ENCODE results near the gene C19orf73.
"Not testable (repeated sequence)": the region's sequence is repeated elsewhere in the genome, so short reads cannot be mapped to it uniquely, and the experiment has no call there.

Gene C19orf73

DNA sequence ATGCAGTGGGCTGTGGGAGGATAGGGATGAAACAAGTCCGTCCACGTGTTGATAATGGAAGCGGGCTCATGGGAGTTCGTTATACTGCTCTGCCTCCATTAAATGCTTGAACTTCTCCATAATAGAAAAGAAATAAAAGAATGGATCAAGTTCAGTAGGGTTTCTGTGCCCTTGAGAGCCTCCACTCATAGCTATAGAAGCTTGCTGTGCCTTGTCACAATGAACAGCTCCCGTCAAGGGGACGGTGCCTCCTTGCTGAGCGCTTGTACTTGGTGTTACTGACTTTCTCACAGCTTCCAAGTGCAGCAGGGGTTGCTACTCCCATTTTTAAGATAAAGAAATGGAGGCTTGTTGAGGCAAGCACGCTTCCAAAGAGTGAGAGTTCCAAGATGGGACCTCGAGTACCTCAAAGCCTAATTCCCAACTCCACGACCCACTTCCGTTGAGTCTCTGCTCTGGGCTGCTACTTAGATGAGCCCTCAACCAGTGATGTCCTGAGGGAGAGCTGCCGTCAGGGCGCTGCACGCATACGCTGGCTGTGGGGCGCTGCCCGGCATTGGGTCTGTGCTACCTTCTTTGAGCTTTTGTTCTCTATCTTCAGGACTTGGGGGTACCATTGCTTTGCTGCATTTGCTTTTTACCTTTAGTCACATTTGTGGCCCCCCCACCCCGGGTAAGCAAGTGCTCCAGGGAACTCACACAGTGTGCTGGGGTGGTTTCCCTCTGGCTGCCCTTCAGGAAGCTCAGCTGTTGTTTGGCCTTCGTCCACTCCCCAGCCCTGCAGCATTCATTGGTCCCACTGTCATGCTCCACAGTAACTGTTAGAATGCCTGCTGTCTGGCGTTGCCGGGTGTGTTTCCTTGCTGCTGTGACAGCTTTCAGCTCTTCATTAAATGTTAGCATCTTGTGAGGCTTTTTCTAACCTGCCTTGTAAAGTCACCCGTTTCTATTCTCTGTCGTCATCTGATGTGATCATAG, 24.1 kb downstream of the C19orf73 start:
- H3K4me3 ChIP-seq (ENCODE audit: low read depth, low read length), result no peak overlapping the region
- H3K4me1 ChIP-seq (ENCODE audit: control insufficient read depth, insufficient read depth, low read length), result peaks cover 5% of the 10 kb centered on the region; the same call in 1 of the 2 replicates
- H3K27ac ChIP-seq (ENCODE audit: low read depth, low read length), result no peak overlapping the region
- H3K27me3 ChIP-seq (ENCODE audit: control insufficient read depth, insufficient read depth, low read length), result no peaks in the 10 kb centered on the region
- no peaks in the 10 kb centered on the region for H3K9me3 ChIP-seq (ENCODE audit: control insufficient read depth, insufficient read depth, low read depth, low read length)
- H3K36me3 ChIP-seq (ENCODE audit: control insufficient read depth, insufficient read depth, low read length), result peaks cover 91% of the 10 kb centered on the region
- H3K9ac ChIP-seq (ENCODE audit: low read length), result no peak overlapping the region

DNA sequence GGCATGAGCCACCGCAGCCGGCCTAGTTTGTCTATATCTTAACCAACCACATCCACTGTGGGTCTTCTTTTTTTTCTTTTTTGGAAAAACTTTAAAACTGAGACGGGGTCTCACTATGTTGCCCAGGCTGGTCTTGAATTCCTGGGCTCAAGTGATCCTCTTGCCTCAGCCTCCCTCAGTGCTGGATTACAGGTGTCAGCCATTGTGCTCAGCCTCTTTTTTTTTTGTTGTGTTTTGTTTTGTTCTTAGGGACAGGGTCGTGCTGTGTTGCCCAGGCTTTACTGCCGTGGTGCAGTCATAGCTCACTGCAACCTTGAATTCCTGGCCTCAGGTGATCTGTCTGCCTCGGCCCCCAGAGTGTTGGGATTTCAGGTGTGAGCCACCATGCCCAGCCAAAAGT, 26.3 kb downstream of the C19orf73 start:
- Histone ChIP-seq H3K27ac (ENCODE audit: low read depth, low read length) (no peak overlapping the region), H3K4me1 (ENCODE audit: control insufficient read depth, insufficient read depth, low read length) (peaks cover 5% of the 10 kb centered on the region; the same call in 1 of the 2 replicates), H3K9ac (ENCODE audit: low read length) (no peak overlapping the region), H3K4me3 (ENCODE audit: low read depth, low read length) (no peak overlapping the region), H3K27me3 (ENCODE audit: control insufficient read depth, insufficient read depth, low read length) (no peaks in the 10 kb centered on the region), H3K9me3 (ENCODE audit: control insufficient read depth, insufficient read depth, low read depth, low read length) (no peaks in the 10 kb centered on the region), H3K36me3 (ENCODE audit: control insufficient read depth, insufficient read depth, low read length) (peaks cover 85% of the 10 kb centered on the region)

DNA sequence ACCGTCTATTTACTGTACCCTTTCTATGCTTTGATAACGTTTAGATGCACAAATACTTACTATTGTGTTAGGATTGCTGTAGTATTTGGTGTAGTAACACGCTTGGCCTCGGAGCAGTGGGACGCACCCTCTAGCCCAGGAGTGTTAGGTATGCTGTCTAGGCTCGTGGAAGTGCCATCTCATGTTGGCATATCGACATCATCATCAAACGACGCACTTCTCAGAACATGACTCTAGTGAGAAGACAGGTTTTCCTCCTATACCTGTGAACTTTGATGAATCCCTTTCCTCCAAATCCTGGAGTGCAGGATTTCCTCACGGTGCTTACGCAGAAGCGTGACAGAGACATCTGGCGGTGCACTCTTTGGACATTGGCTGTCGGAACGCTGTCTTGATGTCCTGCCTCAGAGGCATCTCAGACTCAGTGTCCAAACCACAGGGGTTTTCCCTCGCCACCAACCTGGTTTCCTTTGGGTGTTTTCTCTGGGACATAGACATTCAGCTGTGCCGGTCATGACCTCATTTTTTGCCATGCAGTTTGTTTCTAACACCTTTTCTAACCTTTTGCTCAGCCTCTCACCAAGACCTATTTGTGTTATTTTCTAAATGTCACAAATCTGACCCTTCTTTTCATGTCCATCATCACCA, 27.4 kb downstream of the C19orf73 start:
- Histone ChIP-seq H3K27me3 (ENCODE audit: control insufficient read depth, insufficient read depth, low read length) (no peaks in the 10 kb centered on the region), H3K36me3 (ENCODE audit: control insufficient read depth, insufficient read depth, low read length) (peaks cover 84% of the 10 kb centered on the region), H3K4me1 (ENCODE audit: control insufficient read depth, insufficient read depth, low read length) (peaks cover 1% of the 10 kb centered on the region), H3K9ac (ENCODE audit: low read length) (no peak overlapping the region), H3K4me3 (ENCODE audit: low read depth, low read length) (no peak overlapping the region), H3K9me3 (ENCODE audit: control insufficient read depth, insufficient read depth, low read depth, low read length) (no peaks in the 10 kb centered on the region), H3K27ac (ENCODE audit: low read depth, low read length) (no peak overlapping the region)

DNA sequence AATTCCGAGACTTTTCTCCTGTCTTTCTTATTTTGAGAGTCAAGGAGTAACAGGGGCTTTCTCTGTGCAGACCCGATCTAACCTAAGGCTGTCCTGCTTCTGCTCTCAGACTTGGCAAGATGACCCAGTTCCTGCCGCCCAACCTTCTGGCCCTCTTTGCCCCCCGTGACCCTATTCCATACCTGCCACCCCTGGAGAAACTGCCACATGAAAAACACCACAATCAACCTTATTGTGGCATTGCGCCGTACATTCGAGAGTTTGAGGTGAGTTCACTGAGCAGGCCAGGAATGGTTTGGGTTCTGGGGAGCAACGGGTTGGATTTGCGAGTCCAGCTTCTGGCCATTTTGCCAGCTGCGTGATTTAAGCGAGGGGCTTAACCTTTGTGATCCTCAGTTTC, 32.6 kb downstream of the C19orf73 start:
- Histone ChIP-seq H3K27ac (ENCODE audit: low read depth, low read length) (peak overlapping the region; percentile 92), H3K27me3 (ENCODE audit: control insufficient read depth, insufficient read depth, low read length) (no peaks in the 10 kb centered on the region), H3K9me3 (ENCODE audit: control insufficient read depth, insufficient read depth, low read depth, low read length) (0 out of 2 replicates have a peak, but pooled peaks cover 5% of the 10 kb centered on the region), H3K9ac (ENCODE audit: low read length) (peak overlapping the region; percentile 99), H3K36me3 (ENCODE audit: control insufficient read depth, insufficient read depth, low read length) (peaks cover 42% of the 10 kb centered on the region), H3K4me1 (ENCODE audit: control insufficient read depth, insufficient read depth, low read length) (peaks cover 5% of the 10 kb centered on the region), H3K4me3 (ENCODE audit: low read depth, low read length) (peak overlapping the region; percentile 89)

DNA sequence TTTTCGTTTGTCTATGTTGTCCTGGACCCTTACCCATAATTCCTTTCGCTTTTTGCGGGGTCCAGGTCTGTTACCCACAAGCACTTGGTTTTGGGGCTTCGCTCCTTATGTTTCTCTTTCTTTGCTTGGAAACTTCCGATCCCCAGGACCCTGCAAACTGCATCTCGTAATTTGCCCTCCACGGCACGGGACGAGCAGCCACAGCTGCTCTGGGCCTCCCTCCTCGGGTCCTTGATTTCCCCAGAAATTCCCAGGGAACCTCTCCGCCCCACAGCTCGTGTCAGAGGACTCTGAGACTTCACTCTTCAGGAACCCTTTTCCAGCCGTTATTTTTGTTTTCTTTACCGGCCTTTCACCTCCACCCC, 33.1 kb downstream of the C19orf73 start:
- Histone ChIP-seq H3K9me3 (ENCODE audit: control insufficient read depth, insufficient read depth, low read depth, low read length) (0 out of 2 replicates have a peak, but pooled peaks cover 5% of the 10 kb centered on the region), H3K4me1 (ENCODE audit: control insufficient read depth, insufficient read depth, low read length) (peaks cover 5% of the 10 kb centered on the region), H3K27me3 (ENCODE audit: control insufficient read depth, insufficient read depth, low read length) (no peaks in the 10 kb centered on the region), H3K36me3 (ENCODE audit: control insufficient read depth, insufficient read depth, low read length) (peaks cover 38% of the 10 kb centered on the region), H3K9ac (ENCODE audit: low read length) (peak overlapping the region; percentile 99), H3K27ac (ENCODE audit: low read depth, low read length) (peak overlapping the region; percentile 92), H3K4me3 (ENCODE audit: low read depth, low read length) (peak overlapping the region; percentile 89)

GRCh38 chr19:49085020-49085867, 33.7 kb downstream of the C19orf73 start, which contains the start of gene SNRNP70:
TSS of gene SNRNP70 (plus strand) at chr19:49085451. CDS start at chr19:49086415, 964 bp downstream.
- Histone ChIP-seq H3K9ac (ENCODE audit: low read length) (peak within 1 kb of the TSS; percentile 99), H3K9me3 (ENCODE audit: control insufficient read depth, insufficient read depth, low read depth, low read length) (0 out of 2 replicates have a peak, but pooled peaks cover 5% of the 10 kb centered on the region), H3K4me3 (ENCODE audit: low read depth, low read length) (peak within 1 kb of the TSS; percentile 89), H3K36me3 (ENCODE audit: control insufficient read depth, insufficient read depth, low read length) (peaks cover 32% of the 10 kb centered on the region), H3K4me1 (ENCODE audit: control insufficient read depth, insufficient read depth, low read length) (peaks cover 5% of the 10 kb centered on the region), H3K27me3 (ENCODE audit: control insufficient read depth, insufficient read depth, low read length) (0 out of 2 replicates have a peak, but pooled peaks cover 2% of the 10 kb centered on the region), H3K27ac (ENCODE audit: low read depth, low read length) (peak within 1 kb of the TSS; percentile 92)

DNA sequence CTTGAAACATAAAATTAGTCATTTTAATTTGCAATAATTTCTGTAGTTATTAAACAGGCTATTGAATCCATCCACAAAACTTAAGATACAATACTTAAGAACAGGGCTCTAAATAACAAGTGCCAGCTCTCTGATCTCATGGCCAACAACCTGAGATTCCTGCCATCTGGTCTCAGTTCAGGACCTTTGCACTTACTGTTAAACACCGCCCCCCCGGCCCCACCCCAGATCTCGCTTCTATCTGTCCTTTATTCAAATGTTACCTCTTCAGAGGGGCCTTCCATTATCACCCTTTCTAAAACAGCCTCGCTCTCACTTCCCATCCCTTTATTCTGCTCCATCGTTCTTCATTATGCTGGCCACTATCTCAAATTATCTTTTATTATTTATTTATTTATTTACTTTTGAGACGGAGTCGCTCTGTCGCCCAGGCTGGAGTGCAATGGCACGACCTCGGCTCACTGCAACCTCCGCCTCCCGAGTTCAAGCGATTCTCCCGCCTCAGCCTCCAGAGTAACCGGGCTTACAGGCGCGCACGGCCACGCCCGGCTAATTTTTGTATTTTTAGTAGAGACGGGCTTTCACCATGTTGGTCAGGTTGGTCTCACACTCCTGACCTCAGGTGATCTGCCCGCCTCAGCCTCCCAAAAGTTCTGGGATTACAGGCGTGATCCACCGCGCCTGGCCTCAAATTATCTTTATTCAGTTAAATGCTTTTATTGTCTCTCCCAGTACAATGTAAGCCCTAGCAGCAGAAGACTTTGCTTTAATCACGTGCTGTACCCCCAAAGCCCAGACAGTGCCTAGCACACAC, 34.5 kb downstream of the C19orf73 start:
- Histone ChIP-seq H3K27ac (ENCODE audit: low read depth, low read length) (no peak overlapping the region), H3K36me3 (ENCODE audit: control insufficient read depth, insufficient read depth, low read length) (peaks cover 26% of the 10 kb centered on the region), H3K9ac (ENCODE audit: low read length) (peak overlapping the region; percentile 99), H3K4me3 (ENCODE audit: low read depth, low read length) (peak overlapping the region; percentile 89), H3K27me3 (ENCODE audit: control insufficient read depth, insufficient read depth, low read length) (0 out of 2 replicates have a peak, but pooled peaks cover 3% of the 10 kb centered on the region), H3K9me3 (ENCODE audit: control insufficient read depth, insufficient read depth, low read depth, low read length) (0 out of 2 replicates have a peak, but pooled peaks cover 5% of the 10 kb centered on the region), H3K4me1 (ENCODE audit: control insufficient read depth, insufficient read depth, low read length) (peaks cover 5% of the 10 kb centered on the region)

DNA sequence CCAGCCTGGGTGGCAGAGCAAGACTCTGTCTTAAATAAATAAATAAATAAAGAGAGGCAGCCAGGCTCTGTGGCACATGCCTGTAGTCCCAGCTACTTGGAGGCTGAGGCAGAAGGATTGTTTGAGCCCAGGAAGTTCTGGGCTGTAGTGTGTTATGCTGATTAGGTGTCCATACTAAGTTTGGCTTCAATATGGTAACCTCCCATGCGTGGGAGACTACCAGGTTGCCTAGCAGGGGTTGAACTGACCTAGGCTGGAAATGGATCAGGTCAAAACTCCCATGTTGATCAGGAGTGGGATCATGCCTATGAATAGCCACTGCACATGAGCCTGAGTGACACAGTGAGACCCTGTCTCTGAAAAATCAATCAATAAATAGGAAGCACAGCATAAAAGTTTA, 37.7 kb downstream of the C19orf73 start:
- H3K9me3 ChIP-seq (ENCODE audit: control insufficient read depth, insufficient read depth, low read depth, low read length), result 0 out of 2 replicates have a peak, but pooled peaks cover 5% of the 10 kb centered on the region
- H3K4me1 ChIP-seq (ENCODE audit: control insufficient read depth, insufficient read depth, low read length), result peaks cover 1% of the 10 kb centered on the region; the same call in 1 of the 2 replicates
- peaks cover 1% of the 10 kb centered on the region for H3K36me3 ChIP-seq (ENCODE audit: control insufficient read depth, insufficient read depth, low read length)
- no peak overlapping the region for H3K9ac ChIP-seq (ENCODE audit: low read length)
- no peak overlapping the region for H3K4me3 ChIP-seq (ENCODE audit: low read depth, low read length)
- H3K27me3 ChIP-seq (ENCODE audit: control insufficient read depth, insufficient read depth, low read length), result 0 out of 2 replicates have a peak, but pooled peaks cover 3% of the 10 kb centered on the region
- no peak overlapping the region for H3K27ac ChIP-seq (ENCODE audit: low read depth, low read length)

DNA sequence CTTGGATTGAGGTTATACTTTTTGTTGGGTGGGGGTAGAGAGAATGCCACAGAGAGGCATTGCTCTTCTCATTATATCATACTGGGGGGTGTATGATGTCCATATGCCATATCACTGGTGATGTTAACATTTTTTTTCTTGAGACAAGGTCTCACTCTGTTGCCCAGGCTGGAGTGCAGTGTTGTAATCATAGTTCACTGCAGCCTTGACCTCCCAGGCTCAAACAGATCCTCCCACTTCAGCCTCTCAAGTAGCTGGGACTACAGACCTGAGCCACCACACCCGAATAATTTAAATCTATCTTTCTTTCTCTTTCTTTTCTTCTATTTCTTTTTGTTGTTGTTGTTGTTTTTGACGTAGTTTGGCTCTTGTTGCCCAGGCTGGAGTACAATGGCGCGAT, 38.6 kb downstream of the C19orf73 start:
- 0 out of 2 replicates have a peak, but pooled peaks cover 5% of the 10 kb centered on the region for H3K9me3 ChIP-seq (ENCODE audit: control insufficient read depth, insufficient read depth, low read depth, low read length)
- H3K4me1 ChIP-seq (ENCODE audit: control insufficient read depth, insufficient read depth, low read length), result no peaks in the 10 kb centered on the region
- no peak overlapping the region for H3K9ac ChIP-seq (ENCODE audit: low read length)
- H3K36me3 ChIP-seq (ENCODE audit: control insufficient read depth, insufficient read depth, low read length), result no peaks in the 10 kb centered on the region
- H3K27me3 ChIP-seq (ENCODE audit: control insufficient read depth, insufficient read depth, low read length), result 0 out of 2 replicates have a peak, but pooled peaks cover 3% of the 10 kb centered on the region
- H3K4me3 ChIP-seq (ENCODE audit: low read depth, low read length), result no peak overlapping the region
- H3K27ac ChIP-seq (ENCODE audit: low read depth, low read length), result no peak overlapping the region

- not testable (repeated sequence) for H3K9me3 ChIP-seq (ENCODE audit: control insufficient read depth, insufficient read depth, low read depth, low read length); H3K4me3 ChIP-seq (ENCODE audit: low read depth, low read length); H3K4me1 ChIP-seq (ENCODE audit: control insufficient read depth, insufficient read depth, low read length); H3K27ac ChIP-seq (ENCODE audit: low read depth, low read length); H3K9ac ChIP-seq (ENCODE audit: low read length); H3K36me3 ChIP-seq (ENCODE audit: control insufficient read depth, insufficient read depth, low read length)
- peaks cover 49% of the 10 kb centered on the region for H3K27me3 ChIP-seq (ENCODE audit: control insufficient read depth, insufficient read depth, low read length)
Observed at GRCh38 chr19:49074869-49075268, 44.1 kb downstream of the C19orf73 start.
